Kidney (tissue), 14 donors: ENCODE data around the gene CCDC28A. TPM values are rescaled to one million over a fixed set of nuclear protein-coding genes. Genes with fewer than 3 reads are reported as not detected.

Experiments used
- DNase-seq, 5 donors: peaks; one replicate each; pipeline ENCODE4 v3.0.0-alpha.2; 2013 to 2020
- FAIRE-seq: peaks from 2 replicates; lab custom pipeline; 2012; peaks lifted over from hg19 to GRCh38; lab: Jason Lieb, UNC
- H3K27ac ChIP-seq, 2 donors: one replicate each; pipeline ENCODE4 v1.7.0; 2013; ENCODE audit warnings: low read depth in 2 of 2, low read length in 2 of 2, inconsistent platforms in 1 of 2
- H3K27me3 ChIP-seq: one replicate; pipeline ENCODE4 v1.7.1; 2013; ENCODE audit warnings: low read length, inconsistent platforms; ENCODE audit not compliant: control insufficient read depth, insufficient read depth
- H3K36me3 ChIP-seq, 3 donors: one replicate each; pipeline versions ENCODE4 v1.7.0 to v1.7.1; 2013; ENCODE audit warnings: low read length in 3 of 3, control low read depth in 1 of 3, inconsistent platforms in 1 of 3; ENCODE audit not compliant: insufficient read depth in 3 of 3, control insufficient read depth in 2 of 3
- H3K4me1 ChIP-seq, 3 donors: one replicate each; pipeline versions ENCODE4 v1.7.0 to v1.7.1; 2013; ENCODE audit warnings: low read length in 3 of 3, inconsistent platforms in 1 of 3, low read depth in 1 of 3; ENCODE audit not compliant: control insufficient read depth in 2 of 3, insufficient read depth in 2 of 3
- H3K4me3 ChIP-seq, 3 donors: one replicate each; pipeline versions ENCODE4 v1.7.0 to v1.8.1; 2013; ENCODE audit warnings: low read length in 3 of 3, control low read depth in 1 of 3, inconsistent platforms in 1 of 3
- H3K9ac ChIP-seq, 3 donors: one replicate each; pipeline versions ENCODE4 v1.7.0 to v1.7.1; 2013; ENCODE audit warnings: low read length in 3 of 3, control low read depth in 1 of 3, inconsistent platforms in 1 of 3
- H3K9me3 ChIP-seq, 3 donors: one replicate each; pipeline versions ENCODE4 v1.7.0 to v1.7.1; 2013; ENCODE audit warnings: low read length in 3 of 3, control low read depth in 1 of 3, inconsistent platforms in 1 of 3; ENCODE audit not compliant: control insufficient read depth in 2 of 3, insufficient read depth in 1 of 3
- CTCF ChIP-seq: IDR thresholded peaks from 3 replicates; pipeline ENCODE4 v1.5.1; 2012; ENCODE audit warnings: mild to moderate bottlenecking, moderate library complexity, borderline replicate concordance; ENCODE audit not compliant: insufficient read depth; ENCODE audit errors: extremely low read depth
- intact Hi-C: fragments of 100-400 bp; cut with DNase I; formaldehyde crosslinking; loops from one replicate; pipeline ENCODE4 v1.11.1; 2022
- polyA plus RNA-seq: library from polyadenylated mRNA; stranded (reverse); fragments of 350-450 nt; fragmentation: Illumina TruSeq; extraction: RNeasy Lipid Tissue Mini Kit (QIAGEN cat#74804); gene quantifications from one replicate; pipeline ENCODE4 v1.2.3, GENCODE V29; 2014; ENCODE audit warnings: low read depth, low replicate concordance; ENCODE audit not compliant: insufficient read depth
- total RNA-seq: library from RNA; stranded (reverse); fragmentation: NEBNext Ultra II Directional; extraction: Animal tissue kit (Norgen Biotek cat#: 25700); gene quantifications from one replicate; pipeline ENCODE4 v1.2.1, GENCODE V29; 2021
- donor health status: control.
- donor health status: control.
- donor health status: control.
- donor health status: control.
- donor health status: control.
- donor health status: DM: yes; HTN: yes; CAD: no.
- donor health status: Normal renal cell carcinoma (clear cell type).

The CCDC28A gene
- total and polyA plus RNA-seq, 2 donors from 2014 or later: 30.2 to 70.0 TPM

GRCh38 chr6:138785079-138785478 is 11.5 kb downstream of the CCDC28A start:
- Histone ChIP-seq H3K36me3 (peaks cover 2 to 13% (median 8%) of the 10 kb centered on the region in 3 donors), H3K4me1 (no peaks in the 10 kb centered on the region), H3K9me3 (no peaks in the 10 kb centered on the region), H3K4me3 (no peak overlapping the region), H3K27me3 (no peaks in the 10 kb centered on the region), H3K27ac (no peak overlapping the region), H3K9ac (no peak overlapping the region)
- FAIRE-seq (no peak), DNase-seq (peak in 1 of 5 donors; percentile 54)
- TF ChIP-seq CTCF: no peak
- intact Hi-C loops: no loop called here

- no peaks in the 10 kb centered on the region for H3K4me1 ChIP-seq
- intact Hi-C loops: no loop called here
- no peak for FAIRE-seq
- DNase-seq: no peak
- TF ChIP-seq CTCF: no peak
- H3K9ac ChIP-seq: no peak overlapping the region
- no peaks in the 10 kb centered on the region for H3K9me3 ChIP-seq
- H3K27me3 ChIP-seq: no peaks in the 10 kb centered on the region
- no peak overlapping the region for H3K27ac ChIP-seq
- no peak overlapping the region for H3K4me3 ChIP-seq
- H3K36me3 ChIP-seq: peaks cover 2 to 13% (median 8%) of the 10 kb centered on the region in 3 donors
These were observed 12.4 kb downstream of the CCDC28A start for GRCh38 chr6:138785980-138786379.

GRCh38 chr6:138787138-138787537 is 13.6 kb downstream of the CCDC28A start:
- FAIRE-seq: no peak

More at GRCh38 chr6:138787138-138787537, 13.6 kb downstream of the CCDC28A start:
- H3K27ac ChIP-seq: no peak overlapping the region
- TF ChIP-seq CTCF: no peak
- H3K4me3 ChIP-seq: no peak overlapping the region
- DNase-seq: no peak
- no peak overlapping the region for H3K9ac ChIP-seq
- H3K36me3 ChIP-seq: peaks cover 0 to 13% (median 9%) of the 10 kb centered on the region in 3 donors
- H3K27me3 ChIP-seq: no peaks in the 10 kb centered on the region
- intact Hi-C loops: no loop called here
- no peaks in the 10 kb centered on the region for H3K9me3 ChIP-seq
- no peaks in the 10 kb centered on the region for H3K4me1 ChIP-seq
